GM21367 (cell line): ENCODE results near the gene TAC4.

Experiments
- ATAC-seq: cut with Tn5 transposase; IDR thresholded peaks from one replicate; pipeline ENCODE4 v1.9.1; 2021; ENCODE audit not compliant: unreplicated experiment

The TAC4 gene

GRCh38 chr17:49873466-49873865 is 25.6 kb upstream of the TAC4 start:
- ATAC-seq, result no peak

DNA sequence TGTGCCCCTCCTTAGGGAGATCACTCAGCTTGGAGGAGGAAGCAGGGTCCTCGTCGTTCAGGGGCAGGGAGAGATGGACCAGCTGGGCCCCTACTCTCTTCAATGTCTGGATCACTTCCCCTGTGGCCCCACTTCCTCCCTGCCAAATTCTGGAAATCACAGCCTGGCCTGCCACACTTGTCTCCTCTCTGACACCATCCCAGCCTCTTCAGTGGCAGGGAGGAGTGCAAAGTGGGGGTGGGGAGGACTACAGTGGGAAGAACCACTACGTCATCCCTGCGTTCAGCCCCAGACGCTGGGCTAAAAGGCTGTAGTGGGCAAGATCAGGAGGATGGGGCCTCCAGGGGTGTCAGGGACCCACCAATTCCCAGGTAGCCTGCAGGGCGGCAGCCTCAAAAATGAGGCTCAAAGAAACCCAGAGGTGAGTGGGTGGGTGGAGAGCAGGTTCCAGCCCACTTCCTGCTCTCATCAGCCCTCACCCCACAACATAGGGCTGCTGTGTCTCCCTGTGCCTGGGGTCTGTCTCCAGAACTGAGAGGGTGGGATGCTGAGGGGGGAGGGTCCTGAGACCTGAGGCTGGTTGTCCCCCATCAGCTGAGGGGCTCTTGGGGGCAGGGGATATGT is 25.0 kb upstream of the TAC4 start:
- no peak for ATAC-seq

DNA sequence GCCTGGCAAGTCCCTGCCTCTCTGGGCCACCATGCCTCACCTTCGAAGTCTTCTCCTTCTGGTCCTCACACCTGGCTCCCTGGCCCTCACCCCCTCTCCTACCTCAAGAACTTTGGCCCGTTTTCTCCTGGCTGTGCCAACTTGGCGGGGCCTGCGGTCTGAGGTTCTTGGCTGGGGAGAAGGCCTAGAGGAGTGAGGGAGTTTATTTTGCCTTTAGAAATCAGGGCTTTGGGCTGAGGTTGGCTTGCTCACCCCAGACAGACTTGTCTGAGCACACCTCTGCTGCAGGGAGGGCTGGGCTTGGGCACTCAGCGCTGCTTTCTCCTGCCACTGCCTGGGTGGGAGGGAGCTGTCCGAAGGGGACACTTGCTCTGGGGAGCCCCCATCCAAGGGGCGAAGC is 23.3 kb upstream of the TAC4 start:
- ATAC-seq, result no peak

DNA sequence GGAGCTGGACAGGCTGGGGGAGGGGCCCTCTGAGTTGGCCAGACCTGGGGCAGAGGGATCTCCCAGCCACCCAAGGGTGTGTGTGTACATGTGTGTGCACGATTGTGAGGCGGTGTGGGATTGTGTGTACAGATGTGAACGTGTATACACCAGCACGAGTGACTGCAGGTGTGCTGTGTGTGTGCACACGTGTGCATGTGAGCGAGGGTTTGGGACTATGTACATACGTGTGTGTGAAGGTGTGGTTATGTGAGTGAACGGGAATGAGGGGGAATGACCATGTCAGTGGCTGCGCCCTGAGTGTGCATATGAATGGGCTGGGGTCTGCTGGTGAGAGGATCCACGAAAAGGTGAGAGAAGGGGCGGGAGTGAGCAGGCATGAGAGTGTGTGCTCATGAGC is 22.4 kb upstream of the TAC4 start:
- no peak for ATAC-seq

- ATAC-seq, result no peak
These were observed 21.1 kb upstream of the TAC4 start for GRCh38 chr17:49869038-49869374.

DNA sequence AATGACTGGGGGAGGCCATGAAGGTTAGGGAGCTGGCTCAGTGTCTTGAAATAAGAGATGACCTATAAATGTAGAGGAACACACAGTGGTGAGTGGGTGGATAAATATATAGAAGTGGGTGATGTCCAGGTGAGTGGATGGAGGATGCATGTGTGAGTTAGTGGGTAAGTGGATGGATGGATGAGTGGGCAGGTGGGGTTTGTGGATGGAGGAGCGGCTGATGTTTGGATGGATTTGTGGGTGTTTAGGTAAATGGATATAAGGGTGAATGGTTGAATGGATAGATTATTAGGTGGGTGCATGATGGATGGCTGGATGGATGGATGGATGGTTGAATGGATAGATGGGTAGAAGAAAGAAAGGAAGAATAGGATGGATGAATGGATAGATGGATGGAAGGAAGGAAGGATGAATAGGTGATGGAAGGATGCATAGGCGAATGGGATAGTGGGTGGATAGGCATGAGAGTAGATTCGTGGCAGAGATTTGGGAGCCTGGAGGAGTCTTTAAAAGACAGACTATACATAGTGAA is 19.1 kb upstream of the TAC4 start:
- no peak for ATAC-seq

- ATAC-seq, result no peak
These were observed 18.1 kb upstream of the TAC4 start for GRCh38 chr17:49866019-49866380.

GRCh38 chr17:49862781-49863331 is 15.0 kb upstream of the TAC4 start:
- ATAC-seq, result no peak

DNA sequence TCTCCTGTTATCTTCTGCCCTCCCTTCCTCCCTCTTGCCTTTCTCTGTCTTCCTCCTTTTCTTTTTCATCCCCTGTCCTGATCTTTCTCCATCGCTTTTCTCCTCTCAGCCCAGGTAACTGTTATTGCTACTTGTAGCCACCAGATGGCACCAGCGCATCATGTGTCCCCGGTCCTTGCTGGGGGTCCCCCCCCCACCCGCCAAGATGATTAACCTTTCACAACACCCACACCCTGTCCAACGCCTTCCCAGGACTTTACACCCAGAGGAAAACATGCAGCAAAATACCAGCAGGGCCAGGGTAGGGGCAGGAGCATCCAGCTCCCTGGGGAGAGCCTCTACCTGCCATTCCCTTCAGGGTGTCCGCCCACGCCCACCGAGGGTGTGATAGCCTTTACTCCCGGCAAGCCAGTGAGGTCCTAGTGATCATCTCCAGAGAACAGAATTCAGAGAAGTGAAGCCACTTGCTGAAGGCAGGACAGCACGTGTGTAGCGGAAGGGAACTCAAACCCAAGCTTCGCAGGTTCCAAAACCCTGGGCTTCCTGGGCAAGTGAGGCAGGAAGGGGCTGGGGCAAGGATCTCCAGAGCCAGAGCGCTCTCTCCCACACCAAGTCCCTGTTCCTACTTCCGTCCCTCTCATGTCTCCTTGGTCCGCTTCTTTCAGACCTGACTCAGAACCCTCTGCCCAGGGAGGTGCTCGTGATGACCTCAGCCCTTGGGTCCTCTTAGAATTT is 13.4 kb upstream of the TAC4 start:
- no peak for ATAC-seq

GRCh38 chr17:49859991-49860953 is 12.4 kb upstream of the TAC4 start:
- ATAC-seq, result no peak

- ATAC-seq, result no peak
These were observed 10.9 kb upstream of the TAC4 start for GRCh38 chr17:49858796-49859195.

DNA sequence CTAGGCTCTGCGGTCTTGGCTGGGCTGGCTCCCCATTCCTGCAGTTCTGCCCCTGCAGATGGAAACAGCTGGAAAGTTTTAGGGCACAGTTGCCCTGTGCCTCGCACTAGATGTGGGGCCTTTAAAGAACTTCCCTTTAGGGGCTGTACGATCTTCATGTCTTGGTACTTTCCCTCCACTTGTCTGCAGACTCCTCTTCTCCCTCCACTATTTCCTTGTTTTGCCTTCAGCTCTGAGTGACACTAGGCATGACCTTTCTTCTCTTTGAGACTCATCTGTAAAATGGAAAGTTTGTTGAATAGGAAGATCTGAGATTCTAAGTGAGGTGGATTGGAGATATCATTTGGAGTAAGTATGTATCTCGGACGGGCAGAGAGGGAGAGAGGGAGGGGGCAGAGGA is 6.3 kb upstream of the TAC4 start:
- no peak for ATAC-seq

- no peak for ATAC-seq
These were observed 5.7 kb upstream of the TAC4 start for GRCh38 chr17:49853470-49854015.

- no peak for ATAC-seq
These were observed 3.8 kb upstream of the TAC4 start for GRCh38 chr17:49851387-49852291.

GRCh38 chr17:49850772-49851386 is 3.0 kb upstream of the TAC4 start:
- ATAC-seq, result no peak

GRCh38 chr17:49850218-49850610 is 2.3 kb upstream of the TAC4 start:
- ATAC-seq, result no peak

GRCh38 chr17:49848739-49849138 is 870 bp upstream of the TAC4 start:
- ATAC-seq, result no peak

DNA sequence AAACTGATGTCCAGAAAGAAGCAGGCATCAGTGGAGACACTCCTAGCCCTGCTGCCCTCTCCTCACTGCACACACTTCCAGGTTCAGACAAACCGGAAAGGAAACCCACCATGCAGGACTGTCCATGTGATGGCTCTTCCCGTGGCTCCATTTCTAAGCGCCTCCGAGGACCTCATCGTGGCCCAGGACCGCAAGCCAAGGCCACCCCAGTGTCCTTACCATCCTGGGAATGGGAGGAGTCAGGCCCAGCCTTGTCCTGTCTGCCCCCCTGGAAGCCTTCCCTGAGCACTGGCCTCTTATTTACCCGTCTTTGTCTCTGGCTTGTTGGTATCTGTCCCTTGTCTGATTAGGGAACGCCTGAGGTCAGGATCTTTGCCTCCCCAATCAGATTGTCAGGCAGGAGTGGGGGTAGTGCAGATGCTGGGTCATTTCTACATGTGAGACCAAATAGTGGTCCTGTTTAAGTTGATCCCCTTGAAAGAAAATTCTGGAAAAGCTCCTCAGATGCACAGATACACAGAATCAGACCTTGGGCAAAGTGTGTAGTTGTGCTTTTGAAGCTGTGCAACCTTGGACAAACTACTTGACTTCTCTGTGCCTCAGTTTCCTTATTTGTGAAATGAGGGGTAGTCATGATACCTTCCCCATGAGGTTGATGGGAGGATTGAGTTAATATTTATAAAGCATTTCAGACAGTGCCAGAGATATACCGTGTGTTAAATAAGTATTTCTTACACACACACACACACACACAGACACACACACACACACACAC is 744 bp downstream of the TAC4 start:
- ATAC-seq, result no peak

DNA sequence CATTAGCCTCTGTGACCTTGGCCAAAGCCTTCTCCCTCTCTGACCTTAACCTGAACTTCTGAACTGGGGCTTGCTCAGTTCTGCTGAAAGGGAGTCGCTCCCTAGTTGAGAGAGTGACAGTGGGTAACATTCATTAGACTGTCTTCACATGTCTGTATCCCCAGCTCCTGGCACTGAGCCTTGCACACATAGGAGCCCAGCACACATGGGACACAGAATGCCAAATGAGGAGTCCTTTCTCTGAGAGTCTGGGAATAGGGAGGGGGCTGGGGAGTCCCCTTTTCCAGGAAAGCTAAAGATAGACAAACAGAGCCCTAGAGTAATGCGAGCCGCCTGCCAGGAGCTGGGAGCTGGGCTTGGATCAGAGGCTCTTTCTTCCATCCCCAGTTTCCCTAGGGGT is 2.5 kb downstream of the TAC4 start:
- no peak for ATAC-seq
